Keratinocyte (primary cell): Measurements from ENCODE around the gene DGKI. TPM values are rescaled to one million over a fixed set of nuclear protein-coding genes. Genes with fewer than 3 reads are reported as not detected.
"Not testable (repeated sequence)": the region's sequence is repeated elsewhere in the genome, so short reads cannot be mapped to it uniquely, and the experiment has no call there.

ENCODE experiments used
- DNase-seq: peaks from one replicate; pipeline ENCODE4 v3.0.0-alpha.2; 2011; ENCODE audit warnings: low read depth, missing footprints, low spot score
- FAIRE-seq: peaks from 2 replicates; lab custom pipeline; 2011; peaks lifted over from hg19 to GRCh38; lab: Jason Lieb, UNC
- H2AFZ ChIP-seq: 2 replicates; pipeline ENCODE4 v1.6.0; 2012; ENCODE audit warnings: low read length, control low read depth, inconsistent platforms; ENCODE audit not compliant: control insufficient read depth
- H3K27ac ChIP-seq: 2 replicates; pipeline ENCODE4 v1.5.1; 2011; ENCODE audit warnings: low read length; ENCODE audit not compliant: control insufficient read depth, insufficient read depth
- H3K27me3 ChIP-seq: 3 replicates; pipeline ENCODE4 v1.6.0; 2011; ENCODE audit warnings: low read length; ENCODE audit not compliant: control insufficient read depth, insufficient read depth; ENCODE audit errors: extremely low read depth
- H3K36me3 ChIP-seq, 2 experiments: 2 replicates in 1 of 2; 3 replicates in 1 of 2; pipeline ENCODE4 v1.5.1; 2011; ENCODE audit warnings: low read length in 2 of 2, mild to moderate bottlenecking in 1 of 2; ENCODE audit not compliant: control insufficient read depth in 2 of 2, insufficient read depth in 2 of 2; ENCODE audit errors: extremely low read depth in 1 of 2
- H3K4me1 ChIP-seq: 3 replicates; pipeline ENCODE4 v1.5.1; 2011; ENCODE audit warnings: low read length; ENCODE audit not compliant: control insufficient read depth, insufficient read depth; ENCODE audit errors: extremely low read depth
- H3K4me2 ChIP-seq: 3 replicates; pipeline ENCODE4 v1.6.0; 2011; ENCODE audit warnings: low read depth, low read length; ENCODE audit not compliant: control insufficient read depth, insufficient read depth; ENCODE audit errors: extremely low read depth
- H3K4me3 ChIP-seq, 3 experiments: fragments of 200-600 bp in 1 of 3; sonication (generic) in 1 of 3; 2 replicates in 2 of 3; 3 replicates in 1 of 3; pipeline ENCODE4 v1.5.1; 2011 to 2016; ENCODE audit warnings: low read length in 3 of 3, mild to moderate bottlenecking in 3 of 3, control low read depth in 2 of 3, inconsistent platforms in 1 of 3, low read depth in 1 of 3, mixed read lengths in 1 of 3, mixed run types in 1 of 3, moderate library complexity in 1 of 3; ENCODE audit not compliant: control insufficient read depth in 2 of 3, insufficient read depth in 2 of 3; ENCODE audit errors: extremely low read depth in 1 of 3
- H3K79me2 ChIP-seq: 2 replicates; pipeline ENCODE4 v1.6.0; 2012; ENCODE audit warnings: low read length; ENCODE audit not compliant: control insufficient read depth, insufficient read depth
- H3K9ac ChIP-seq: 3 replicates; pipeline ENCODE4 v1.6.0; 2011; ENCODE audit warnings: low read length; ENCODE audit not compliant: control insufficient read depth, insufficient read depth; ENCODE audit errors: extremely low read depth
- H3K9me1 ChIP-seq: 3 replicates; pipeline ENCODE4 v1.6.0; 2011; ENCODE audit warnings: low read length; ENCODE audit not compliant: control insufficient read depth, insufficient read depth; ENCODE audit errors: extremely low read depth
- H3K9me3 ChIP-seq: 2 replicates; pipeline ENCODE4 v1.5.1; 2012; ENCODE audit warnings: low read depth, low read length; ENCODE audit not compliant: control insufficient read depth
- H4K20me1 ChIP-seq: 3 replicates; pipeline ENCODE4 v1.6.0; 2011; ENCODE audit warnings: low read length; ENCODE audit not compliant: control insufficient read depth, insufficient read depth; ENCODE audit errors: extremely low read depth
- EZH2 ChIP-seq: IDR thresholded peaks from one replicate; pipeline ENCODE4 v1.6.1; 2012; ENCODE audit warnings: inconsistent platforms, mild to moderate bottlenecking, low read length, moderate library complexity
- dilution Hi-C: fragments of 300-500 bp; cut with MboI; formaldehyde crosslinking; loops from one replicate; pipeline ENCODE4 v1.7.0; 2020; ENCODE audit warnings: low sequenced_read_pairs; ENCODE audit not compliant: extremely low pct_ligation_motif_present
- polyA plus RNA-seq, 5 experiments: library from polyadenylated mRNA; depleted of rRNA in 3 of 5; stranded (reverse) in 3 of 5; stranded (forward) in 1 of 5; unstranded in 1 of 5; fragments of >200 nt; gene quantifications; 1 replicate in 1 of 5; 2 replicates in 3 of 5; 3 replicates in 1 of 5; pipeline versions ENCODE4 v1.2.1 to v1.2.3, GENCODE V29; 2011 to 2012; ENCODE audit warnings: missing spikeins in 2 of 5, low read depth in 1 of 5, low replicate concordance in 1 of 5

Gene DGKI
- polyA plus RNA-seq, 1 donor (not counting 4 experiments of a cell fraction or from before 2014, with no cell fraction given): 0.14 TPM

DNA sequence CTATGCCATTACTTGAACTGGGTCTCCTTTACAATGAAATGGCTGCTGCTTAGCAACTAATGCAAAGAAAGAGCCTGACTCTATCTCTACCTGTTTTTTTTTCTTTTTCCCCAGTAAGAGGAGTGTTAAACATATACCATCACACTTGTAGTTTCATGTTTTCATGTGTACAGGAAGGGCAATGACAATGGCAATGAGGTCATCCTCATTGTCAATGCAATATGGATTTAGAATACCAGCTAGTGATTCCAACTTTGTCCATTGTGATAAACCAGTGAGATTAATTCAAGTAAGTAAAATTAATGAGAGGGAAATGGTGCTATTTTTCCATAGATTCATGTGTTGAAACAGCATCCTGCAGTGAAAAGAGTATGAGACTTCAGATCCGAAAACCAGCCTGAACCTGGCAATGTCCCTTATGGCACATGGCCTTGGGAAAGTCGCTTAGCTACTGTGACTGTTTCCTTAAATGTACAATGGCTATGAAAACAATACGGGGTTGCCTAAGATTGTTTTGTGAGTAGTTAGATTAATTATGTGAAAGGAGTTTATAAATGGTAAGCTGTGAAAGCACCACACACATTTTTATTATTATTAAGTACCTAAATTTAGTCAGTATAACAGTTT is 11.2 kb downstream of the DGKI start:
- TF ChIP-seq EZH2: no peak
- H3K9ac ChIP-seq: no peak overlapping the region

DNA sequence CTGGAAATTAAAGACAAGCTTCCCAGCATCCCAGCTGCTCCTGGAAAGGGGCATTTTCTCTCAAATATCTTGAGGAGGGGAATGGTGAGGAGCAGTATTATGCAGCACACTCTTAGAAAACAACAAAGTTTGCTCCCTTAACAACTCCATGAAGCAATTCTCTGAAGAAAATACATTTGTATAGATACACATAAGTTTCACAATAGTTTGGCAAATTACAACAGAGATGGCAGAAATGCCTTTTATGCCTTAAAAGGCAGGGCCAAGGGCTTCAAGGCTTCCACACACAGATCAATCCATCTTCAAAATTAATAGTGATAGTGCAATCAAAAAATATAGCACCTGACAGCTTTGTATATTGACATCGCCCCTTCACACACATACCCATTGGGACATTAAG is 12.2 kb downstream of the DGKI start:
- H3K27me3 ChIP-seq: no peaks in the 10 kb centered on the region
- dilution Hi-C loops: no loop called here
- no peak overlapping the region for H3K4me3 ChIP-seq
- no peak overlapping the region for H3K4me2 ChIP-seq
- FAIRE-seq: no peak
- no peak for DNase-seq
- H3K4me1 ChIP-seq: no peaks in the 10 kb centered on the region
- no peaks in the 10 kb centered on the region for H3K9me1 ChIP-seq
- H3K9me3 ChIP-seq: peaks cover 3% of the 10 kb centered on the region
- no peak overlapping the region for H3K27ac ChIP-seq
- no peak overlapping the region for H3K9ac ChIP-seq
- H2AFZ ChIP-seq: no peak overlapping the region
- no peak for TF ChIP-seq EZH2
- no peaks in the 10 kb centered on the region for H3K79me2 ChIP-seq
- no peaks in the 10 kb centered on the region for H3K36me3 ChIP-seq
- H4K20me1 ChIP-seq: no peaks in the 10 kb centered on the region

More for the DNA sequence above, 11.2 kb downstream of the DGKI start:
- H3K4me2 ChIP-seq: no peak overlapping the region
- H3K27me3 ChIP-seq: no peaks in the 10 kb centered on the region
- no peak for DNase-seq
- H2AFZ ChIP-seq: no peak overlapping the region
- no peak overlapping the region for H3K27ac ChIP-seq
- FAIRE-seq: no peak
- no peaks in the 10 kb centered on the region for H3K9me1 ChIP-seq
- no peaks in the 10 kb centered on the region for H3K36me3 ChIP-seq
- dilution Hi-C loops: no loop called here
- no peaks in the 10 kb centered on the region for H3K4me1 ChIP-seq
- no peak overlapping the region for H3K4me3 ChIP-seq
- no peaks in the 10 kb centered on the region for H4K20me1 ChIP-seq
- H3K79me2 ChIP-seq: no peaks in the 10 kb centered on the region
- H3K9me3 ChIP-seq: peaks cover 3% of the 10 kb centered on the region

DNA sequence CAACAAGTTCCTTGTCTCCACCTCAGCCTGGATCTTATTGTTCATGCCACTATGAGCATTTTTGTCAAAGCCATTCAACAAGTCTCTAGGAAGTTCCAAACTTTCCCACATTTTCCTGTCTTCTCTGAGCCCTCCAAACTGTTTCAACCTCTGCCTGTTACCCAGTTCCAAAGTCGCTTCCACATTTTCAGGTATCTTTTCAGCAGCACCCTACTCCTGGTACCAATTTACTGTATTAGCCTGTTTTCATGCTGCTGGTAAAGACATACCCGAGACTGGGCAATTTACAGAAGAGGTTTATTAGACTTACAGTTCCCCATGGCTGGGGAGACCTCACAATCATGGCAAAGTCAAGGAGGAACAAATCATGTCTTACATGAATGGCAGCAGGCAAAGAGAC is 13.8 kb downstream of the DGKI start:
- dilution Hi-C loops, FAIRE-seq, H3K9me3 ChIP-seq, H3K27me3 ChIP-seq, H3K79me2 ChIP-seq, H3K4me1 ChIP-seq, H3K4me3 ChIP-seq, H3K27ac ChIP-seq, H4K20me1 ChIP-seq, H3K4me2 ChIP-seq, H3K9ac ChIP-seq, H3K9me1 ChIP-seq, H2AFZ ChIP-seq, H3K36me3 ChIP-seq, DNase-seq: not testable (repeated sequence)
